ENCODE data around the gene DSCAML1. TPM values are rescaled to one million over a fixed set of nuclear protein-coding genes. Genes with fewer than 3 reads are reported as not detected.

DSCAML1 gene
- polyA plus RNA-seq, 1 donor: 2.8 TPM

DNA sequence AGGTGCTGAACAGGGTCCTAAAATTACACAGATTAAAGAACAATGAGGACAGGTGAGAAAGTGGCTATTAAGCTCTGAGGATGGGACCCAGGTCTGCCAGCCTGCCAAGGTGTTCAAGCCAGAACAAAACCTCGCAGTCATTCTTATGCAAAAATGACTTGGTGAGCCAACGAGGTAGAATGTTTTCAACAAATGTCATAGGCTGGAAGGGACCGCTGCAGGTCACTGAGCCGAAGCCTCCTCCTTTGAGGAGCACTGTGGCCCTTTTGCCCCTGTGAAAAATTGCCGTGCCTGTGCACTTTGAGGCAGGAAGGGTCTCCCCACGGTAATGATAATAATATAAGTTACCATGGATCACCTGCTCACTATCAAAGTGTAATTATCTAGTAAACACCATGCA is 216.2 kb downstream of the DSCAML1 start:
- DNase-seq: no peak

DNA sequence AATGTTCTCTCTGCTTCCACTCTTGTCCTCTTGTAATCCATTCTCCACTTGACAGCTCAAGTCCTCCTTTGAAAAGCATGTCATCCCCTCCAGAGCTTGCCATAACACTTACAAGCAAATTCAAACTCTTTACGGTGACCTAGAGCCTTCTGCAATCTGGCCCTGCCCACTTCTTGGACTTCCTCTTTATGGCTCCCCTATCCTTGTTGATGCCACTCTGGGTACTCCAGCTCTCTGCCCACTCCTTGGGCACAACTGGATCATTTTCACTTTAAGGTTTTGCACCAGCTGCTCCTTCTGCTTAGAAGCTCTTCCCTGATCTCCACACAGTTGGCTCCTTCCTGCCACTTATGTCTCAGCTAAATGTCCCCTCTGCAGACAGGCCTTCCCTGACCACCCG is 217.9 kb downstream of the DSCAML1 start:
- DNase-seq: no peak

DNA sequence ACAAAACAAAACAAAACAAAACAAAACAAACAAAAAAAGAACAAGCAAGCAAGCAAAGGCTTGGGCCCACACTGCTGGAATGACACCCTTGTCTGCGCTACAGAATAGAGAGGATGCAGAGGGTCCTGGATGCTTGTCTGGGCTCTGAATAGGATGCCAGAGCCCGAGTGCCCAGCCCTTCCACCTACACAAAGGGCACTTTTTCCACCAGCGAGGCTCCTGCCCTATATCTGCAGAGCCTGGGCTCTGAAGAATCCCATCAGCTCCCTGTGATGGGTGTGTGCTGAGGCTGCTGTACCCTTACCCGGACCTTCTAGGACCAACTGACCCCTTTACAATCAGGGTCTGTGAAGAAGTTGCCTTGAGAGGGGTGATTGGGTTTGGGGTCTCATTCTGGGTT is 221.2 kb downstream of the DSCAML1 start:
- DNase-seq: no peak

DNA sequence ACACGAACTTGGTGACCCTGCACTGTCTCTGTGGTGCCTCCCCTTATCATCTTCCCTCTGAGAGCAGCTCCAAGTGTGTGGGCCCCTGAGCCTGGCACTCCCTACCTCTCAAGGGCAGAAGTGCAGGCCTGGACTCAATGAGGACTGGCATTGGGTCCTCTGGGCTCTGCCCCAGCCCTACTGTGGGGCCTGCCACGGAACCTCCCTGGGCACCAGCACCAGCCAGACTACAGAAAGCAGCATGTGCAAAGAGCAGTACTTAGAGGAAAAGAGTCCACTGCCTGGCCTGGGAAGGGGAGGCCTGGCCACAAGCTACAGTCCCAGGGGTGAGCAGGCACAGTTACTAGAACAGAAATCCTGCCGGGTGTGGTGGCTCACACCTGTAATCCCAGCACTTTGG is 222.5 kb downstream of the DSCAML1 start:
- DNase-seq: no peak

DNA sequence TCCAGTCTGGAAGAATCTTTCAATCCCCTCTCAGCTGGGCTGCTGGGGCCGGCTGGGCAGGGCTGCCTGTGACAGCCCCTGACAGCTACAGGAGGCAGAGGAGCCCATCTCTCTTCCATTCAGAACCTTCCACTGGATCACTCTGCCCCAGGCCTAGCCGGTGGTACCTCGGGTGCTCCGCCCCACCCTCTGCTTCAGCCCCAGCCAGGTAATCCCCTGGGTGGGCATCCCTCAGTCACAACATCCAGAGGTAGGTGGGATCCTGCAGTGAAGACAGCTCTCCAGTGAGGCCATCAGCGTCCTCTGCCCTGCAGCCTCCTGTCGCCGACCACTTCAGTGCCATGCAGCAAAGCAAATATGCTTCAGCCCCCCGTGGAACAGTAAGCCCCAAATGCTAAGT is 223.7 kb downstream of the DSCAML1 start:
- no peak for DNase-seq

DNA sequence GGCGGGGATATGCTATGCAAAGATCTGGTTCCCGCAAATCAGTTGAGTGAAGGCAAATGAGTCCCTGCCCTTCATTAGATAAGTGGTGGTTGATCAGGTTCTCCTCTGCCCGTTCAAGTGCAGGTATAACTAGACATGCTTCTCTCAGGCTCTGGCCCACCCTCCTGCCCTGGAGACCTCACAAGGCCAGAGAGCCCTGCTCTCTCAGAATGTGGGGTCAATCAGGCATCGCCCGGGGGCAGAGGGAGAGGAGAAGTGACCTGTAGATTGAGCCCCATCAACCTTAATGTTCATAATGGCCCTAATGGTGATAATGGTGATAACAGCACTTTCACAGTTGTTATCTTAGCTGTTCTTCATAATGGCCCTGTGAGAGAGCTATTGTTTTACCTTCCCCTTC is 224.3 kb downstream of the DSCAML1 start:
- no peak for DNase-seq

DNA sequence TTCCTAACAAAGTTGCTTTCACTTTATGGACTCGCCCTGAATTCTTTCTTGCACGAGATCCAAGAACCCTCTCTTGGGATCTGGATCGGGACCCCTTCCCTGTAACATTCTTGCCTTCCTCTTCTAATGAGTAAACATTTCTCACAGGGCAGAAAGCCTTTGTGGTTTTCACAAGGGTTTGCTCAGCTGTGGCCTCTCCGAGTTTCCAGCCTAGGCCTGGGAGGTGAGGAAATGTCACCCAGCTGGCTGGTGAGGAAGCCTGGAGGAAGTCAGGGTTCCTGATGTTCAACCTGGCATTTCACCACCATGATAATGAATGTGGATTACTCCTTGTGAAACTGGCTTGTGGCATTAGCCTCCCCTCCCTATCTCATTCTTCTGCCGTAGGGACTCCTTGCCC is 224.9 kb downstream of the DSCAML1 start:
- DNase-seq: no peak

DNA sequence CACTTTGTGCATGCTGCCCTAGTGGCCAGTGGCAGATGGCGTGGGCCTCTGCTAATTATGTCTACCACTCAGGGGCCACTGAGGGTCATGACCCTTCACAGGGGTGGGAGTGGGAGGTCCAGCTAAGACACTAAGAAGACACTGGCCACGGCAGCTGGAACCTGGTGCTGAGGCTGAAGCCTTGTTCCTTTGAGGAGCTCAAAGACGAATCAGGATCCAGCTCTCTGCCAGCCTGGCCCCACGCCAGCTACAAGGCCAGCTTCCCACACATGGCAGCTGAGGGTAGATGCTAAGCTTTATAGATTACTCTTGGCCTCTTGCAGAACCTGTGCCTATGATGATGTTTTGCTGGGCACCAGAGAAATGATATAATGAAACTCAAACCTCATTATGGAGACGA is 226.3 kb downstream of the DSCAML1 start:
- DNase-seq: no peak

DNA sequence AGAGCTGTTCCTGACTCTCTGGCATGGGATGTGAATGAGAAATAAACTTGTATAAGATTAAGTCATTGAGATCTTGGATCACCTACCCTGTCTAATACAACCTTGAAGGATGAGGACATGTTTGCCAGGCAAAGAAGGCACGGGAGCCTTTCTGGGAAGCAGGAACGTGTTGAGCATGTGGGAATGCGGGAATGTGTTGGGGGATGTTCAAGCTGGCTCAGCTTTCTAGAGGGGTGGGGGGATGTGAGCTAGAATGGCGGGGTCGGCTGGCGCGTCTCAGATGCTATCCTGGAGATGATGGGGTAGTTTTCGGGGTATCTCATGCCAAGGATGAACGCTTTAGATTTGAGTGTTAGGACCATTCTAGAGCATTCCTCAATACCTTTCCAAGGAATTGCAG is 227.1 kb downstream of the DSCAML1 start:
- DNase-seq: no peak

DNA sequence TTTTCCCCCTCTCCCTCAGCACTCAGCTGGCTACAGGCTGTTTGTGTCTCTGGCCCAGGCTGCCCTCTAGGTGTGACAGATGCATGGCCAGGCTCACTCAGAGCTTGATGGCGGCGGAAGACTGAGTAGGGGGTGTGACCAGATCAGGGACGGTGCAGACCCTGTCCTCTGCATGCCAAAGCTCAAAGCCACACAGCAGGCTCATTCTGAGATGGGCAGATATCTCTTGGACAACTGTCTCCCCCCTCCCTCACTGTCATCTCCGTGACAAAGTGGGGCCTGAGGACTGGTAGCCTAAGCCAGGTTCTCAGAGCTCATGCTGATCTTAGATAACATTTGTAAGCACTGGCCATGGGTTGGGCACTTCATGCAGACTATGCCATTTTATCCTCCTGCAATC is 231.3 kb downstream of the DSCAML1 start:
- no peak for DNase-seq

DNA sequence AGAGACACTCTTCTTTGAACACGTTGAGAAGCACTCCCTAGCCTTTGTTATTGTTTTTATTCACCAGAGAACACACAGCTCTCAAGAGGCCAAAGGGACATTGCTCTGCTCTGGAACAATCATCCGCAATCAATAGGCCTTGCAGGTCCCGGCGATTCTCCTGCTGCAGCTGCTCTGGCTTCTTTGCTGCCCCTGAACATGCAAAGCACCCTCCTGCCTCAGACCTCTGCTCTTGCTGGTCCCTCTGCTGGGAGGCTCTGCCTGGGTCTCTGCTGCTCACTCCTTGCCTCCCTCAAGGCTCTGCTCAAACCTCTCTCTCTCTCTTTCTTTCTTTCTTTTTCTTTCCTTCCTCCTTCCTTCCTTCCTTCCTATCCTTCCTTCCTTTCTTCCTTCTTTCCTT is 232.7 kb downstream of the DSCAML1 start:
- DNase-seq: no peak

DNA sequence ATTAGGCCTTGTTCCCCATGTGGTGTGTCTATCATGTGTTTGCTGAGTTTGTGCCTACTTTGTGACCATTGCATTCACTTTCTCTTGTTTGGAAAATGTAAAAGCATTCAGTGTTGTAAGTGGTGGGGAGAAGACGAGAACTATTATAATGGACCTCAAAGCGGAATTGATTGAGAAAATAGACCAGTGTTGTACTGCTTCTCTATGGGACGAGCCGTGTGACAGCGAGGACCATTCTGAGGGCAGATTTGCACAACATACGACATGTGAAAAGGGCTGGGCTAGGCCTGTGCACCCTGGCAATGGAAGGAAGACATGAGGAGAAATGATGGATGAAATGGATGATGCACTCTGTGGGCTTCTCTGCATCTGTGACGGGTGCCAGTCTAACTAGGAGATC is 233.5 kb downstream of the DSCAML1 start:
- DNase-seq: no peak

DNA sequence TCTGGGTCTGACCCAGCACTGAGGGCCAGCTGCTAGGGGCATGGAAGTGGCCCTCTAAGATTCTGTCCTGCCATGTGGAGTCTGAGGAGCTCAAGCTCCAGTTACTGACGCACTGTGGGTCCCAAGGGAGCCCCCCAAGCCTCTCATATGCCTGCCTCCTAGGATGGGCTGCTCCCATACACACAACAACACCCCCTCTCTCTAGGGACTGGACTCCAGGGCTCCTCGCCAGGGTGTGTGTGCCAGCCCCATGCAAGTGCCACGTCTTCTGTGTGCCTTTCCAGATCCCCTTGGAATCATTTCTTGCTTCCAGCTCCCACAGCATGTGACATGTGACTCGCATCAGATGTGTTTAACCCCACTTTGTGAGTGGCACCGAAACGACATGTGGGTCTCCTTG is 234.9 kb downstream of the DSCAML1 start:
- DNase-seq: no peak

DNA sequence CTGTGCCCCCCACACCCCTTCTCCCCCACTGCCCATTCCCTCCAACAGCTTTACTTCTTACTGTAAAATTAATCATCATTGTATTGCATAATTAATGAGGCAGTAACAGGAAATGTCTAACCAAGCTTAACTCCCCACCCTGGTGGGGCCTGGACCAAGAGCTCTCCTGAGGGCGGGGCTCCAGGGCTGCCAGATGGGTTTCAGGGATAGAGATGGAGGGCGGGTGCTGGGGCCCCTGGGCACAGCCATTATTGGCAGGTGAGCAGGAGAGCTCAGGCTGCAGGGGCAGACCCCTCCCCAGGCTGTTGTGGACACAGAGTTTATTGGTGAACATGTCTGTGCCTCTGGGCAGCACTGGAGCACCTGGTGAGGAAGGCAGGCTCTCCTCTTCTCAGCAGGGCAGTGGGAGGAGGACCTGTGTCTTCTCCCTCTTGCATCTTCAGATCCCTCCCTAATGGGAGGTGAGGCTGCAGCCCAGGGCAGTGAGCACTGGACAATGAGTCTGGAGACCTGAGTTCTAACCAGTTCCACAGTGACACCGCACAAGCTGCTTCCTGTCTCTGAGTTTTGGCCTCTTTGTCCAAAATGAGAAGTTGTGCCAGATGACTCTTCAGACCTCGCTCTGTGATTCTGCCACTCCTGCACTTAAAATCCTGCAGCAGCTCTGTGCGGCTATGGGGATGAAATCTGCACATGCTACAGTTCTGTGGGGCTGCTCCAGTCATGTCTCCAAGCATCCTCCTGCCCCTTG is 236.1 kb downstream of the DSCAML1 start:
- no peak for DNase-seq

DNA sequence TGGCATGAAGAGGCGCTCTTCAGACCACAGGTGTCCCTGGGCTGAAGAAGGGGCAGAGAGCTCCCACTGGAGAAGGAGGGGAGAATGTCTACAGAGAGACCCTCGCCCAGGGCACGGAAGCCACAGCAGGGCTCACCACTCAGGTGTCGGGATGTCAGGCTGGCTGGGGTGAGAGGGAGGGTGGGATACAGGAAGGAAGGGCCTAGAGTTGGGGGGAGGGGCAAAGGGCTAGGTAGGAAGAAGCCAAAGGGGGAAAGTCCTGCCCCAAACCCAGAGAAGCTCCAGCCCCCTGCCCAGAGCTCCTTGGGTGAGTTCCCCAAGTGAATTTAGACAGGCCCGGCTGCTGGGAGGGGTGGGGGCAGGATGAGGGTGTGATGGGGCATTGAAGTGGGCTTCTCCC is 237.3 kb downstream of the DSCAML1 start:
- no peak for DNase-seq

DNA sequence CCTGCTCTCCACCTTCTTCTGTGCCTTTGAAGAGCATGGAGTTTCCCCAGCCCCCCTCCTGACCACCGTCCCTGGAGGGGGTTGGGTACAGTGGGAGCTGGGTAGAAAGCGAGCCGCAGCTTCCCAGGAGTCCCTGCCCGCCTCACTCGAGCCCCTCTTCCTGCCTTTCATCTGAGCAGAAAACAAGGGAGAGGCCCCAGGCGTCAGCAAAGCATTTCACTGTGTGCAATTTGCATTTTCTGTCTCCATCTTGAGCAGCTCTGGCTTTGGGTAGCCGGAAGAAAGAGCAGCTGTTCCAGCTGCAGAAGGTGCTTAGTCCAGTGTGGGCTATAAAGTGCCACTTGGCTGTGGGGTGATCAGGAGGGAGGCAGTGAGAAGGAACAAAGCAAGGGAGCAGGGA is 239.7 kb downstream of the DSCAML1 start:
- no peak for DNase-seq

DNA sequence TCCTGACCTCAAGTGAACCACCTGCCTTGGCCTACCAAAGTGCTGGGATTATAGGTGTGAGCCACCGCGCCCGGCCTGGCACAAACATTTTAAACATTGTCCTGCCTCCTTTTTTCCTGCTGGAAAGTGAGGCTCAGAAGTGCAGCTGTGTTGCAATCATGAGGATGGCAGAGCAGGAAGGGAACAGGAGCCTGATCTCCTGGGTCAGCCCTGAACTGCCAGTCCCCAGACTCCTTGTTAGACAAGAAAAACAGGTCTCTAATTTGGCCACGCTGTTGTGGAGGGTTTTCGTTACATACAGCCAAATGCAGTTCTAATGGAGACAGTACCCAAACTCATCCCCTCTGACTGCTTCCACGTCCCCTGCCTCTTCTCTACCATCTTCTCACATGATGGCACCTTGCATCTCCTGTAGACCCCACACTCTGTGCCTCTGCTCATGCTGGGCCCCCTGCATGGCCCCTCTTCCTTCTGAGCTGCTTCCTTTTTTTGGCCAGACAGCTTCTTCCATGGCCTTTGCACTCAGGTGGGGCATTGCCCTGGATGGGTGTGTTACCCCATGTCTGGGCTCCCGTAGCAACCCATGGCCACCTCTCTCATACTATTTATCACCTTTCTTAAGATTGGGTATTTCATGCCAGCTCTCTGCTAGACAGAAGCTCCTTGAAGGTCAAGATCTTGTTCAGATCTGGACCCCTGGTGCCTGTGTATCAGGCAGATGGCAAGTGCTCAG is 242.2 kb downstream of the DSCAML1 start:
- no peak for DNase-seq

DNA sequence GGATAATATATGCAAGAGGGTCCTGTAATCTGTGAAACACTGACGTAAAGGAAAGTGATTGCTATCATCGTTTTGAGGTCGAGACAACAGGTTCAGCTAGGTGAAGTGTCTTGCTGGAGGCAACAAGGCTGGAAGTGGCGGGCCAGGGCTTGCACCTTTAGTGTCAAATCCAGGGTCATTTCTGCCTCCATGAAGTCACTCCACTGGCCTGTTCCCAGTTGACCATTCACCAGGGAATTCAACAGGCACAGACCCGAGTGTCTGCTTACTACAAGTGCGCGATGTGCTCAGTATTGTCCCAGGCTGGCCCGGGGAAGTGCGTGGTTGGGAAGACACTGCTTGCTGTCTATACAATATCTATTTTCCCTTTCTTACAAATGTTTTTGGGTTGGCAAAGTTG is 244.4 kb downstream of the DSCAML1 start:
- DNase-seq: no peak

DNA sequence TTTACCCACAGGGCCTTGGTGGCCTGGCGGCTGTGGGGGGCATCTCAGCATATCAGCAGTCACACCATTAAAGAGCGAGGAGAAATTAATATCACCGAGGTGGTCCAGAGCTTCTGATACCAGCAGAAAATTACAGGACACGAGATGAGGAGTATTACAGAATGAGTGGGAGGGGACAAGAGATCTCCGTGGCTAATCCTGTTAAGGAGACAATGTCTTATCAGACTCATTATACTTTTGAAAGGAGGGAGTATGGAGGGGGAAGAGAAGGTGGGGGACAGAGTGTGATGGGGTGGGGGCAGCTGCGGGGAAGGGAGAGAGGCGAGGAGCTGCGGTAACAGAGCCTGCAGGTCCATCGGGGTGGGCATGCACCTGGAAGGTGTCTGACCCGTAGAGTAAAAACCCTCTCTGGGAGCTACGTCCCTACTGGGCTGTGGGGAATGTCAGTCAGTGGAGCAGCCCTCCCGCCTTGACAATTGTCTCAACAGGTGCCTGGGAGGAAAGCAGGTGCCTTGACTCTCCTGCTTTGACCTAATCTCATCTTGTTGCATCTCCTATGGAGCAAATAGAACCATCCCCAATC is 245.2 kb downstream of the DSCAML1 start:
- DNase-seq: no peak

DNA sequence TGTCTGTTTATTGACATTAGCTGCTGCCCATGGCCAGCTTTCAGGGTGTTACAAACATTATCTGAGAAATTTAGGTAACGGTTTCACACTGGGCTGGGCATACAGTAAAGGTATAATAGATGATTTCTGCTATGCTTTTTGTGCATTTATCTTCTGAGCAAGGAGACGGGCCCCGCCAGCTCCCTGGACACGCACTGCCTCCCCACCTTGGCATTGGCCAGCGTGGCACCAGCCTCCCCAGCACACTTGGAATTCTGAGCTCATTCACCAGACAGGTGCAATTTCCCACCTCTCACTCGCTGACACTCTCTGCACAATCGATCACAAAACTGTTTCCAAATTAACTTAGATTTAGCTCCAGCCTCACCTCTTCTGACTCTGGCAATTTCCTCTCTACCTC is 246.6 kb downstream of the DSCAML1 start:
- DNase-seq: no peak

DNA sequence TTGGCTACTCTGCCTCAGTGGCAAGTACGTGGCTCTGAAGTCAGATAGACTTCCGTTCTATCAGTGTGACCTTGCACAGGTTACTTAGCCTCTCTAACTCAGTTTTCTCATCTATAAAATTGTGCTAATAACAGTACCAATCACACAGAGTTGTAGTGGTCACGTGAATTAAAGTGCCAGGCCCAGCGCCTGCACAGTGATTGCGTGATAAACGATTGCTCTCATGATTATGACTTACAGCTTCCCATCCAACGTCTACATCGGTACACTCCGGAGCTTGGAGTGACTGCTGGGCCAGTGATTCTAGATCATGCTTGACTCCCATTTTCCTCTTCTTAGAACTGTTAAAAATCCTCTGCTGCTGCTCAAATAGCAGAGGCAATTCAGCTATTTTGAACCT is 247.6 kb downstream of the DSCAML1 start:
- DNase-seq: no peak

DNA sequence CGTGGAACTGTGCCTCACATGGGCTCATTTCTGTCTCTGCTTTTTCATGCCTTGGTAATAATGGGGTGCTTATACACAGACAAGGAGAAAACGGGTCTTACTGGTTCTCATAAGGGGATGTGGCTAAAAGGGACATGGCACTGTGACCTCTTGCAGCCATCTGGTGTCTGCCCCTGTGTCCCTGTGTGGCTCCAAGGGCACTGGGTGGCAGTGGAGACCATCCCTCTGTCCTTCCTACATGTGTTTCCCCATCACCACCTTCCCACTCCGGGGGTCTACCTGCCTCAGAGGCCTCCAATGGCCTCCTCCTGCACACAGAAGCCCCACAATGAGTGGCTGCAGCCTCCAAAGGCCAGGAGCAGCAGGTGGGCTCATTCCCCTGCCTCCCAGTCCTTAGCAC is 248.1 kb downstream of the DSCAML1 start:
- no peak for DNase-seq

DNA sequence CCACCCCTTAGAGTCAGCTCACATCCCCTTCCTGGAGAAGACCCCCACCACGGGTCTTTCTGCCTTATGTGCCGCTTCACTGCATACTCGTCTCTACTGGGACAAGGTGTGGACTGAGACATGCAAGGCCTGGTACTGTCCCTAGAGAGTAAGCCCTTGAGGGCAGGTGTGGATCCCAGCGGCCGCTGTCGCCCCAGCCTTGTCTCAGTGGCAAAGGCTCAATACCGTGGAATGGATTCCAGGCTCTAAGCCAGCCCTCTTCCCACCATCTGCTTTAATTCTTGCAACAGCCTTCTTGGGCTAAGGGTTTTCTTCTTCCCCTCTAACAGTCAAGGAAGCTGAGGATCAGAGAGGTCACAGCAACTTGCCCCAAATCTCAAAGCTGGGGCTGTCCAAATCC is 249.1 kb downstream of the DSCAML1 start:
- no peak for DNase-seq

Data from left kidney (tissue), 2 donors.